Dedifferentiated amniotic fluid mesenchymal stem cell (primary cell): ENCODE results near the gene IL7R.
"Not testable (repeated sequence)": the region's sequence is repeated elsewhere in the genome, so short reads cannot be mapped to it uniquely, and the experiment has no call there.

Experiments
- DNase-seq: peaks from one replicate; pipeline ENCODE4 v3.0.0-alpha.2; 2016; ENCODE audit errors: extremely low spot score

Gene IL7R

GRCh38 chr5:35876454-35876853 lies 19.8 kb downstream of the IL7R start:
- DNase-seq: no peak

DNA sequence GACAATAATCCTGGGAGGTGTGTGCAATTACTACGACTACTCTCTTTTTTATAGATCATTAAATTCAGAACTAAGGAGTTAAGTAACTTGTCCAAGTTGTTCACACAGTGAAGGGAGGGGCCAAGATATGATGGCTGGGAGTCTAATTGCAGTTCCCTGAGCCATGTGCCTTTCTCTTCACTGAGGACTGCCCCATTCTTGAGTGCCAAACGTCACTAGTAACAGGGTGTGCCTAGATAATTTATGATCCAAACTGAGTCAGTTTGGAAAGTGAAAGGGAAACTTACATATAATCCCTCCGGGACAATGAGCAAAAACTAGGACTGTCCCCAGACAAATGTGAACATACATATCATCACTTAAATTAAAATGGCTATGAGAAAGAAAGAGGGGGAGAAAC lies 20.2 kb downstream of the IL7R start:
- DNase-seq: peak; percentile 62

DNA sequence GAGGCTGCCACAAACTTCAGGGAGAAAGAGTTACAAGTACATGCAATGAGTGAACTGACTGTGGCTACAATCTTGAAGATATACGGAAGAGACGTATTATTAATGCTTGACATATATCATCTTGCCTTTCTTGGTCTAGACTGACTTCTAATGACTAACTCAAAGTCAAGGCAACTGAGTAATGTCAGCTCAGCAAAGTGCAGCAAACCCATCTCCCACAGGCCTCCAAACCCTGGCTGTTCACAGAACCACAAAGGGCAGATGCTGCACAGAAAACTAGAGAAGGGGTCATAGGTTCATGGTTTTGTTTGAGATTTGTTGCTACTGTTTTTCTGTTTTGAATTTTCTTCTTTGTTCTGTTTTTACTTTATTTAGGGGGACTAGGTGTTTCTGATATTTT lies 21.0 kb downstream of the IL7R start:
- no peak for DNase-seq

DNA sequence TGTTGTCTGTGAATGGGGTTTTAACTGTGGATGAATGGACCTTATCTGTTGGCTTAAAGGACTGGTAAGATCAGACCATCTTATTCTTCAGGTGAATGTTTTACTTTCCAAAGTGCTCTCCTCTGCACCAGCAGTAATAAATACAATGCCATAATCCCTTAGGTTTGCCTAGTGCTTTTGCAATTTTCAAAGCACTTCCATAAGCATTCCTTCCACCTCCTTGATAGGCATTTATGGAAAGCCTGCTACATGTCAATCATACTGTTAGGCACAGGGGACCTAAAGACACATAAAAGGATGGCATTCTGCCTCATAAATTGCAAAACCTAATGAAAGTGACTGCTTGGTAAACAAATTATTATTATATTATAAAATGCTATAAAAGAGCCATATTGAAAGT lies 21.4 kb downstream of the IL7R start:
- DNase-seq: no peak

- DNase-seq: no peak
Observed at GRCh38 chr5:35879096-35879495, 22.4 kb downstream of the IL7R start.

DNA sequence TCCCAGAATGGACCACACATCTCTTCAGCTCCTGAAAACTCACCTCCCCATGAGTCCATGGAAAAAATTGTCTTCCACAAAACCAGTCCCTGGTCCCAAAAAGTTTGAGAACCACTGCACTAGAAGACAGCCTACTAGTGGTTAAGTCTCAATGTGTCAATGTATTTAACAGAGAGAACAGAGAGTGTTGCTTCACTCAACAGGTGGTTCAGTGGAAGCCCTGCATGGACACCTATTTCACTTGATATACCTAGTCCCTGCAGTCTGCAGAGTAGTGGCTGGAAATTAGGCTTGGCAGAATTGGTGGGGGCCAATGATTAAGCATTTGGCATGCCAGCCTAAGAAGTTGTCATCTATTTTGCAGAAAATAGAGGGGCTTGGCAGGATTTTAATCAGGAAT lies 23.0 kb downstream of the IL7R start:
- no peak for DNase-seq

GRCh38 chr5:35880156-35880555 lies 23.5 kb downstream of the IL7R start:
- no peak for DNase-seq

DNA sequence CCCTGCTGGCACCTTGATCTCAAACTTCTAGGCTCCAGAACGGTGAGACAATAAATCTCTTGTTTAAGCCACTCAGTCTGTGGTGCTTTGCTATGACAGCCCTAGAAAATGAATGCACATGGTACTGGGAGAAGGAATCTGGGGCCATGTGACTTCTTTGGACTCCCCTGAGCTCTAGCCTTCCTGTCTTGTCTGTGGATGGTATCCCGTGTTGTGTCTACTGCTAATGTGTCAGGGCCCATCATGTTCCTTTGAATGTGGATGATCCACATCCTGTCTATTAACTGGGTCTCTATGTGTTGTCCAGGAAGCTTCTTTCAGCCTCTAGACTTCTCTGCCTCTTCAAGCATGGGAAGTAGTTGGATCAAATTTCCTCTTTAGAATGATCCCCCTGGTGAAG lies 25.1 kb downstream of the IL7R start:
- no peak for DNase-seq

- peak; percentile 52 for DNase-seq
Observed at GRCh38 chr5:35884191-35884769, 27.6 kb downstream of the IL7R start.

GRCh38 chr5:35884773-35885172 lies 28.1 kb downstream of the IL7R start:
- DNase-seq: no peak

DNA sequence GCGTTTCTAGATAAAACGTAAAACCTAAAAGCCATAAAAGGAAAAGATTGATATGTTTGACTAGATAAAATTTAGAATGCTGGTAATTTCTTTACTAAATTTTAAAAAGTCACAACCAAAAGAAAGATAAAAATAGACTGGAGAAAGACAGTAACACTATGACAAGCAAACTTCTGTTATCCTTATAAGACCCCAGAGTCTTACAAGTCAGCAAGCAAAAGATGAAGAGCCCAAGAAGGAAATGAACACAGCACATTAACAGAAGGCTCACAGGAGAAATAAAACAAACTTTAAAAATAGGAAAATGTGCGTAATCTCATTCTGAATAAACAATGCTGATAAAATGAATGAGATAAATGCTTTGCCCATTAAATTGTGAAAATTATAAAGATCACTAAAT lies 29.7 kb downstream of the IL7R start:
- DNase-seq: no peak

DNA sequence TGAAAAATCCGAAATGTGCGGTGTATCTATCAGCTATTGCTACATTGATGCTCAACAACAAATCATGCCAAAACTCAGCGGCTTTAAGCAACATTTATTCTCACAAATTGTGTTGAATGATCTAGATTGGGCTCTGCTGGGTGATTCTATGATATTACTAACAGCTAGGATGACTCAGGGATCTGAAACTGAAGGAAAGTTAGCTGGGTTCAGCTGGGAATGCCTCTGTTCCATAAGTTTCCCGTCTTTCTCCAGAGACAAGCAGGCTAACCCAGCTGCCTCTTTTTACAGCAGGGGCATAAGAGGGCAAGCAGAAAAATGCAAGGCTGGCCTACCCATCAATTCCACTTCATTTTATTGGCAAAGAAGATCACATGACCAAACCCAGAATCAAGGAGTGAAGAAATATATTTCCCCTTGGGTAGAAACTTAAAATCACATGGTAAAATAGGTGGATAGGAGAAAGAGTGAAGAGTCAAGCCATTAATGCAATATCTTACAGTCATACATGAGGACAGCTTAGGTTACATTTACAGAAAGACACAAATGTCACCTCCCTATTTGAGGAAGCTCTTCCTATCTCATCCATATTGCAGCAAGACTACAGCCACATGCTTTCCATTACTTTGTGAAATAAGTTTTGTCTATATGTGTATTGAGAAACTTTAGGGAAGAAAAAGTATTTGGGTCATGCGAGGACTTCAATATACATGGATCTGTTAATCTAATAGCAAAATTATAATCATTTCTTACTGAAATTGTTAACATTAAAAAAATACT lies 30.8 kb downstream of the IL7R start:
- DNase-seq: no peak

DNA sequence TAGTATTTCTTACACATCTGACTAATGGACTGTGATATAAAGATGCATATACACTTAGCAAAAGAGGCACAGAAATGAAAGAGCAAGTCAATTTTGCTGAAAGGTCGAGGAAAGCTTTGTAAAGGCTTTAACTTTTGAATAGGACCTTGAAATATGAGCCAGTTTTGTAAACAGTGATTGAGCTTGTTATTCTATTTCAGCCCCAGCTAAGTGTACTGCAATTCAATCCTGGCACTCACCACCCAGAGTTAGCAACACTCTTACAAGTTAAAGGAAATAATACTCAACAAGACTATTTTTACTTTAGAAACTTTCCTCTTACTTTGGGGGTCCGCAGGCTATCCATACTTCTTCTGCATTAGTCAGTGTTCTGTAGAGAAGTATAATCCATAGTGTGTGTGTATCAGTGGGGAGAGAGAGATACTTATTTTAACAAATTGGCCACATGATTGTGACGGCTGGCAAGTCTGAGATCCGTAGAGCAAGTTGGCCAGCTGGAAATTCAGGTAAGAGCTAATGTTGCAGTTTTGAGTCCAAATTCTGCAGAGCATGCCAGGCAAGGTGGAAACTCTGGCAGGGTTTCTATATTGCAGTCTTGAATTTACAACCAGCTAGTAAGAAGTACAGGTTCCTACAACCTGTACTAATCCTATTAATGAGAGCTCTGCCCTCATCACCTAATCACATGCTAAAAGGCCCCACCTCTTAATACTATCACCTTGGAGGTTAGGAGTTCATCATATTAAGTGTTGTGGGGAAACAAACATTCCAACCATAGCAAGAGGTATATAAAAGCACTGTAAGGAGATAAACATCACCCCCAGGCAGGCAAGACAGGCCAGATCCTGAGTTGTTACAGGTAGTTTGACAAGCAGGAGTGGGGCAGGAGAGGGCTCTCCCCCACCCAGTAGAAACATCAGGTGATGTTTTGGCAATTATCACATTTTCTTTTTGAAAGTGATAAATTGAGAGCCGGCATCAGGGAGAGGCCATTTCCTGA lies 33.6 kb downstream of the IL7R start:
- DNase-seq: peak; percentile 33

DNA sequence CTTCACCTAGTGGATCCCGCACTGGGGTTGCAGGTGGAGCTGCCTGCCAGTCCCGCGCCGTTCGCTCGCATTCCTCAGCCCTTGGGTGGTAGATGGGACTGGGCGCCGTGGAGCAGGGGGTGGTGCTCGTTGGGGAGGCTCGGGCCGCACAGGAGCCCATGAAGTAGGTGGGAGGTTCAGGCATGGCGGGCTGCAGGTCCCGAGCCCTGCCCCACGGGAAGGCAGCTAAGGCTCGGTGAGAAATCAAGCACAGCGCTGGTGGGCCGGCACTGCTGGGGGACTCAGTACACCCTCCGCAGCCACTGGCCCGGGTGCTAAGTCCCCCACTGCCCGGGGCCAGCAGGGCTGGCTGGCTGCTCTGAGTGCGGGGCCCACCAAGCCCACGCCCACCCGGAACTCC lies 36.1 kb downstream of the IL7R start:
- not testable (repeated sequence) for DNase-seq

- no peak for DNase-seq
Observed at GRCh38 chr5:35894131-35894530, 37.4 kb downstream of the IL7R start.

DNA sequence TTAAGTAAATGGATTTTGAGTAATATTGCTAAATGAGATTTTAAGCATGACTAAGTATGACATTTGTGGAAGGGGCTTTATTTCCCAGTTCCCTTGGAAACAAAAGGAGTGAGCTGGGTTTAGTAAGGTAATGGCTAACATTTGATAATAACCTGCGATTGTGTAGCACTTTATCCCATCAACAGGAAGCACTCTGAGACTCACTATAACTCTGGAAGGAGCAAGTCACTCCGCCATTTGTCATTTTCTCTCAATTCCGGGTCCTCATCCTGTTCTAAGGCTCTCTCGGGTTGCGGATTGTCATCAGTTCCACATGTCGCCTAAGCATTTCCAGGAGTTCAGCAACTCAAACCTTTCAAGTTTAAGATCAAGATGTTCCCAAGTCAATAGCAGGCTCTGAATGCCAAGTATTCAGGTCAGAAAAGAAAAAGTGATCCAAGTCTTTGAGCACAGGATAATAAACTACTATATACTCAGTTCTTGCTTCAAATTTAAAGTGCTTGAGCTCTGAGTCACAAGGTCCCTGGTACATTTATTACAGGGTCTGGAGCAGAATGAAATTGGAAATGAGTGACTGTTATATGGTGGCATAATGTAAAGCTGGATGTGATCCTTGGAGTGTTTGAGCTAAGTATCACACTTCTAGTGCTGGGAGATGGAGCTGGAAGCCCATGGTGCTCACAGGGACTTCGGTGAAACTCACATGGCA lies 42.4 kb downstream of the IL7R start:
- no peak for DNase-seq

GRCh38 chr5:35899800-35900199 lies 43.1 kb downstream of the IL7R start:
- DNase-seq: no peak

DNA sequence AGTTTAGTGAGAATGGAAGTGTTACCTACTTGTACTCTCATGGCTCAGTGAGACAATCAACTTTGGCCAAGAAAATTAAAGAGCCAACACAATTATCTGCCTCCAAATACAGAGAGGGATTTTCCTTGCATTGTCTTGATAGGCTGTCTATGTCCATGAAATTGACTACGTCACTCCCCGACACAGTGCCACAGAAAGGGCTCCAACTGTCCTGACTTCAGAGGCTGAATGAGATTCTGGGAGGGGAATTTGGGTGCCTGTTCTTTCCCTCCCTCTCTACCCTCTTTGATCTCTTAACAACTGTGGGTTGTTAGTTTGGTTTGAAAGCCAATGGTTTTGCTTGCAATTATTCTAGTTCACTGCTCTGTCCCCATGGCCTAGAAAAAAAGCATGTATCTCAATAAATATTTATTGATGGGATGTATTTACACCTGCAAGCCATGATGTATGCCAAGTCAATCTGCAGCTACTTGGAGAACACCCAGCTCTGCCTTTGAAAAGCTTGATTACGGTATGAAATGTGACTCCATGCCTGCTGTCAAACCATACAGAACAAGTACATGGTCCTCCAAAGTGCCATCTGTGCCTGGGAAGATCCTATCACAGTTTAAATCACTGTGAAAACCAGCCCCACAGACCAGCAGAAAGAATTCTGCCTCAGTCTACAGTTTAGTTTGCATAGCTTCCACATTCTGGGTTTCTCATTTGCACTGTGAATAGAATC lies 44.4 kb downstream of the IL7R start:
- no peak for DNase-seq

DNA sequence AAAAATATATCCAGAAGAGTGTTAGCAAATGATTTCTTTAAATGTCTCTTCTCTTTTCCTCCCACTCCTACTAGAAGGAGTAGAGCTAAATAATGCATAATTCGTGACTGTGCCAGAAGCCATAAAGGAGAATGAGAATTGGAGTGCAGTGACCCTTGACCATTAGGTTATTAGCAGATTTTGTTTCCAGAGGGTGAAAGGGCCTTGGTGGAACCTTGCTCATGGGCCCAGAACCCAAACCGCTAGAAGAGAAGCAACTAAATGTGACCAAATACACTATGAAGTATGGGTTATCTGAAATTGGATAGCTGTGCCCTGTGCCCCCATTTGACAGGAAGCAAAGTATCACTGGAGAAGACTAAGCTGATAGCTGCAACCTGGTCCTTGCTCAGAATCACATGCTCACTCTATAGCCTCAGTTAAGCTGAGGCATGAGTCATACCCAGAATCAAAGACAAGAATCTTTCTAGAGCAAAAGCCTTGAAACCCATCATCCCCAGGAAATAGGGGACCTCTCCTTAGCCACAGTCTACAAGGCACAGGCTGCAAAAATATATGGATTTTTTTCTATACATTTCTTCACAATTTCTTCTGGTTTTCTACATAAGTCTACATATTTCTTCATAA lies 45.5 kb downstream of the IL7R start:
- DNase-seq: no peak

GRCh38 chr5:35903631-35904203 lies 47.0 kb downstream of the IL7R start:
- DNase-seq: no peak
